HEK293 (cell line): ENCODE data around the gene ZCCHC24.

ENCODE experiments used
- CTCF ChIA-PET: fragments of 350-600 bp; formaldehyde crosslinking; extraction: SDS; loops from one replicate; lab custom pipeline; 2021; ENCODE audit warnings: antibody characterized with exemption; lab: Yijun Ruan, JAX
- POLR2A ChIA-PET: fragments of 300-600 bp; formaldehyde crosslinking; extraction: SDS; loops from one replicate; lab custom pipeline; 2020; ENCODE audit warnings: antibody characterized with exemption, inconsistent platforms; lab: Yijun Ruan, JAX
- H3K27ac ChIP-seq: fragments of 200-500 bp; sonication (Bioruptor generic); 2 replicates; pipeline ENCODE4 v1.5.1; 2014; ENCODE audit warnings: low read depth, low read length, control low read depth, inconsistent platforms; ENCODE audit errors: extremely low read depth
- H3K36me3 ChIP-seq, 2 experiments: fragments of 200-500 bp in 1 of 2; sonication (Bioruptor generic) in 1 of 2; 1 replicate in 1 of 2; 2 replicates in 1 of 2; pipeline ENCODE4 v1.5.1; 2014 to 2017; ENCODE audit warnings: inconsistent platforms in 2 of 2, low read length in 2 of 2; ENCODE audit not compliant: control insufficient read depth in 2 of 2, insufficient read depth in 1 of 2
- H3K4me1 ChIP-seq: fragments of 200-500 bp; sonication (Bioruptor generic); 2 replicates; pipeline ENCODE4 v1.5.1; 2014; ENCODE audit warnings: mild to moderate bottlenecking, low read length, inconsistent platforms; ENCODE audit not compliant: control insufficient read depth, insufficient read depth
- H3K4me3 ChIP-seq: 2 replicates; pipeline ENCODE4 v1.5.1; 2011; ENCODE audit warnings: low read depth, mild to moderate bottlenecking, control low read depth, low read length, moderate library complexity
- H3K9me3 ChIP-seq: fragments of 200-500 bp; sonication (Bioruptor generic); 2 replicates; pipeline ENCODE4 v1.5.1; 2014; ENCODE audit warnings: low read depth, low read length, inconsistent platforms; ENCODE audit not compliant: control insufficient read depth, insufficient read depth
- MEIS1 ChIP-seq: sonication (generic); formaldehyde crosslinking; IDR thresholded peaks from 2 replicates; pipeline ENCODE4 v1.8.1; 2022; ENCODE audit warnings: missing genetic modification reagents, mild to moderate bottlenecking, borderline replicate concordance
- SP7 ChIP-seq: fragments of 450-650 bp; formaldehyde crosslinking; IDR thresholded peaks from 2 replicates; pipeline ENCODE4 v1.5.1; 2016; ENCODE audit warnings: missing biosample characterization, missing genetic modification characterization
- ZBTB21 ChIP-seq: fragments of 450-650 bp; formaldehyde crosslinking; IDR thresholded peaks from 2 replicates; pipeline ENCODE4 v1.5.1; 2017; ENCODE audit warnings: missing biosample characterization, missing genetic modification characterization
- ZBTB8A ChIP-seq: fragments of 450-650 bp; formaldehyde crosslinking; IDR thresholded peaks from 2 replicates; pipeline ENCODE4 v1.5.1; 2016; ENCODE audit warnings: missing biosample characterization, missing genetic modification characterization
- ZNF146 ChIP-seq: fragments of 450-650 bp; formaldehyde crosslinking; IDR thresholded peaks from 2 replicates; pipeline ENCODE4 v1.5.1; 2016; ENCODE audit warnings: missing biosample characterization, missing genetic modification characterization
- ZNF24 ChIP-seq: fragments of 450-650 bp; formaldehyde crosslinking; IDR thresholded peaks from 2 replicates; pipeline ENCODE4 v1.5.1; 2016; ENCODE audit warnings: missing biosample characterization, missing genetic modification characterization
- ZNF335 ChIP-seq: fragments of 450-650 bp; formaldehyde crosslinking; conservative IDR thresholded peaks from 2 replicates; pipeline ENCODE4 v1.5.1; 2016; ENCODE audit warnings: missing biosample characterization, missing genetic modification characterization
- ZNF341 ChIP-seq: fragments of 450-650 bp; formaldehyde crosslinking; IDR thresholded peaks from 2 replicates; pipeline ENCODE4; 2016; ENCODE audit warnings: low read depth, missing biosample characterization, missing genetic modification characterization
- ZNF530 ChIP-seq: fragments of 450-650 bp; formaldehyde crosslinking; IDR thresholded peaks from 2 replicates; pipeline ENCODE4 v1.5.1; 2016; ENCODE audit warnings: low read depth, missing biosample characterization, missing genetic modification characterization
- ZNF549 ChIP-seq: fragments of 450-650 bp; IDR thresholded peaks from 2 replicates; pipeline ENCODE4 v1.5.1; 2018; ENCODE audit warnings: missing biosample characterization, missing genetic modification characterization, mild to moderate bottlenecking, inconsistent platforms, moderate library complexity
- ZNF585B ChIP-seq: fragments of 450-650 bp; formaldehyde crosslinking; IDR thresholded peaks from 2 replicates; pipeline ENCODE4 v1.5.1; 2016; ENCODE audit warnings: missing biosample characterization, missing genetic modification characterization
- ZNF660 ChIP-seq: fragments of 450-650 bp; IDR thresholded peaks from 2 replicates; pipeline ENCODE4 v1.5.1; 2018; ENCODE audit warnings: missing biosample characterization, mild to moderate bottlenecking, missing genetic modification characterization
- ZNF791 ChIP-seq: fragments of 450-650 bp; formaldehyde crosslinking; IDR thresholded peaks from 2 replicates; pipeline ENCODE4 v1.5.1; 2016; ENCODE audit warnings: missing biosample characterization, missing genetic modification characterization
- ZNF837 ChIP-seq: fragments of 450-650 bp; formaldehyde crosslinking; IDR thresholded peaks from 2 replicates; pipeline ENCODE4 v1.5.1; 2016; ENCODE audit warnings: missing biosample characterization, missing genetic modification characterization
- TF ChIP-seq, protein P1 (sequence below): fragments of 450-650 bp; formaldehyde crosslinking; conservative IDR thresholded peaks from 2 replicates; pipeline ENCODE4 v1.5.1; 2016; ENCODE audit warnings: low read depth, missing biosample characterization, missing genetic modification characterization
- TF ChIP-seq, protein P2 (sequence below): fragments of 450-650 bp; formaldehyde crosslinking; IDR thresholded peaks from 2 replicates; pipeline ENCODE4 v1.5.1; 2016; ENCODE audit warnings: missing biosample characterization, missing genetic modification characterization
- TF ChIP-seq, protein P3 (sequence below): fragments of 450-650 bp; formaldehyde crosslinking; IDR thresholded peaks from 2 replicates; pipeline ENCODE4 v1.5.1; 2017; ENCODE audit warnings: missing biosample characterization, missing genetic modification characterization
- TF ChIP-seq, protein P4 (sequence below): fragments of 450-650 bp; formaldehyde crosslinking; IDR thresholded peaks from 2 replicates; pipeline ENCODE4 v1.5.1; 2017; ENCODE audit warnings: missing biosample characterization, missing genetic modification characterization
- TF ChIP-seq, protein P5 (sequence below): fragments of 450-650 bp; formaldehyde crosslinking; IDR thresholded peaks from 2 replicates; pipeline ENCODE4 v1.5.1; 2016; ENCODE audit warnings: missing biosample characterization, missing genetic modification characterization
- TF ChIP-seq, protein P6 (sequence below): fragments of 450-650 bp; formaldehyde crosslinking; IDR thresholded peaks from 2 replicates; pipeline ENCODE4 v1.5.1; 2016; ENCODE audit warnings: missing biosample characterization, missing genetic modification characterization
- TF ChIP-seq, protein P7 (sequence below): fragments of 450-650 bp; formaldehyde crosslinking; IDR thresholded peaks from 2 replicates; pipeline ENCODE4 v1.5.1; 2017; ENCODE audit warnings: missing biosample characterization, missing genetic modification characterization

Gene ZCCHC24

DNA sequence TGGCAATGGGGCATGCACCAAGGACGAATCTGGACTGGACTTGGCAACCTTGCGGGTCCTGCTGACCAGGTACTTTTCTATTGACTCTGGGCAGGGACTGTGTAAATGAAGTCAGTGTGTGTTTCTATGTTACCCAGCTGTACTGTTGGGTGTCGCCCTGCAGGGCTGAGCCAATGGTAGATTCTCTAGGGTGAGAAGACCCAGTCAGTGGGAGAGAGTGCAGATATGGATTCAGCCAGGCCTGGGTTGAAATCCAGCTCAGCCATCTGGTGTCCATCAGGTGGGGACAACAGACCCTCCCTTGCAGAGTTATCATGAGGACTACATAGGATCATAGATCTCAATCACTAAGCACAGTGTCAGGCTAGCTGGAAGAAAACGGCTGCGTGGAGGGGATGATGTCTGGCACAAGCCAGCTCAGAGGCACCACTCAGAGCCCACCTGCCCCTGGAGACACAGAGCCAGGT lies 103.1 kb downstream of the ZCCHC24 start:
- ChIA-PET CTCF (interaction anchor here (1.1 kb wide), 1 partner anchor 266 kb away, joined by 4 read pairs; no protein-coding TSS in a partner anchor), POLR2A (no interaction called here)

DNA sequence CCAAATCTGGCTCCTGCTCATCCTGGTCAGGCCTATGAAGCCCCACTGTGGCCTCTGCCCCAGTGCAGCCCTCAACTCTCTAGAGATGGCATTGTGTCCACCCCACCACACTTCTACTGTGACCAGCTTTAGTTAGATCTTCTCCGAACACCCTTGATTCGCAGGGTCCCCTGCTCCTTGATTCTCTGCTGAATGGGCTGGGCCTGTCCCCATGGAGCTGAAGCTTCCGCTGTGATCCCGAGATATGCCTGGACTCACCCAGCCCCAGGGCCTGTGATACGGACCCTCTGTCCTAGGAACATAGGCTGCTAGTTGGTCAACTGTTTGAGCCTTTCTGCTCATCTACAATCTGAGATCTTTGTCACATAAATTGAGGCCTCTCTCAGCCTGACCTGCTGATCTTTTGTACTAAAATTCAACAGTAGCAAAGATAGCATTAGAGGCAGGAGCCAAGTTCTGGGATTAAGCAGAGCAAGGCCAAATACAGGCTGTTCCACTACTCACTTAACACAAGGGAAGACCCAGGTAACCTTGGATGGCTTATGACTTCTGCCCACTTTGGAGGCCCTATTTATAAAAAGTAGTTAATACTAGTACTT lies 104.7 kb downstream of the ZCCHC24 start:
- no peaks in the 10 kb centered on the region for H3K9me3 ChIP-seq
- no peak overlapping the region for H3K4me3 ChIP-seq
- TF ChIP-seq ZNF585B (tag by site-specific recombination) (no peak), ZBTB8A (tag by site-specific recombination) (no peak), ZNF791 (tag by site-specific recombination) (no peak), ZNF837 (tag by site-specific recombination) (no peak), MEIS1 (CRISPR knock-in tag) (no peak), ZNF146 (no peak), SP7 (tag by site-specific recombination) (no peak), ZBTB21 (tag by site-specific recombination) (no peak), ZNF24 (no peak)
- TF ChIP-seq, protein P1, sequence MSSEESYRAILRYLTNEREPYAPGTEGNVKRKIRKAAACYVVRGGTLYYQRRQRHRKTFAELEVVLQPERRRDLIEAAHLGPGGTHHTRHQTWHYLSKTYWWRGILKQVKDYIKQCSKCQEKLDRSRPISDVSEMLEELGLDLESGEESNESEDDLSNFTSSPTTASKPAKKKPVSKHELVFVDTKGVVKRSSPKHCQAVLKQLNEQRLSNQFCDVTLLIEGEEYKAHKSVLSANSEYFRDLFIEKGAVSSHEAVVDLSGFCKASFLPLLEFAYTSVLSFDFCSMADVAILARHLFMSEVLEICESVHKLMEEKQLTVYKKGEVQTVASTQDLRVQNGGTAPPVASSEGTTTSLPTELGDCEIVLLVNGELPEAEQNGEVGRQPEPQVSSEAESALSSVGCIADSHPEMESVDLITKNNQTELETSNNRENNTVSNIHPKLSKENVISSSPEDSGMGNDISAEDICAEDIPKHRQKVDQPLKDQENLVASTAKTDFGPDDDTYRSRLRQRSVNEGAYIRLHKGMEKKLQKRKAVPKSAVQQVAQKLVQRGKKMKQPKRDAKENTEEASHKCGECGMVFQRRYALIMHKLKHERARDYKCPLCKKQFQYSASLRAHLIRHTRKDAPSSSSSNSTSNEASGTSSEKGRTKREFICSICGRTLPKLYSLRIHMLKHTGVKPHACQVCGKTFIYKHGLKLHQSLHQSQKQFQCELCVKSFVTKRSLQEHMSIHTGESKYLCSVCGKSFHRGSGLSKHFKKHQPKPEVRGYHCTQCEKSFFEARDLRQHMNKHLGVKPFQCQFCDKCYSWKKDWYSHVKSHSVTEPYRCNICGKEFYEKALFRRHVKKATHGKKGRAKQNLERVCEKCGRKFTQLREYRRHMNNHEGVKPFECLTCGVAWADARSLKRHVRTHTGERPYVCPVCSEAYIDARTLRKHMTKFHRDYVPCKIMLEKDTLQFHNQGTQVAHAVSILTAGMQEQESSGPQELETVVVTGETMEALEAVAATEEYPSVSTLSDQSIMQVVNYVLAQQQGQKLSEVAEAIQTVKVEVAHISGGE (tag by site-specific recombination): no peak
- TF ChIP-seq, protein P2, sequence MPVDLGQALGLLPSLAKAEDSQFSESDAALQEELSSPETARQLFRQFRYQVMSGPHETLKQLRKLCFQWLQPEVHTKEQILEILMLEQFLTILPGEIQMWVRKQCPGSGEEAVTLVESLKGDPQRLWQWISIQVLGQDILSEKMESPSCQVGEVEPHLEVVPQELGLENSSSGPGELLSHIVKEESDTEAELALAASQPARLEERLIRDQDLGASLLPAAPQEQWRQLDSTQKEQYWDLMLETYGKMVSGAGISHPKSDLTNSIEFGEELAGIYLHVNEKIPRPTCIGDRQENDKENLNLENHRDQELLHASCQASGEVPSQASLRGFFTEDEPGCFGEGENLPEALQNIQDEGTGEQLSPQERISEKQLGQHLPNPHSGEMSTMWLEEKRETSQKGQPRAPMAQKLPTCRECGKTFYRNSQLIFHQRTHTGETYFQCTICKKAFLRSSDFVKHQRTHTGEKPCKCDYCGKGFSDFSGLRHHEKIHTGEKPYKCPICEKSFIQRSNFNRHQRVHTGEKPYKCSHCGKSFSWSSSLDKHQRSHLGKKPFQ (tag by site-specific recombination): no peak
- TF ChIP-seq, protein P3, sequence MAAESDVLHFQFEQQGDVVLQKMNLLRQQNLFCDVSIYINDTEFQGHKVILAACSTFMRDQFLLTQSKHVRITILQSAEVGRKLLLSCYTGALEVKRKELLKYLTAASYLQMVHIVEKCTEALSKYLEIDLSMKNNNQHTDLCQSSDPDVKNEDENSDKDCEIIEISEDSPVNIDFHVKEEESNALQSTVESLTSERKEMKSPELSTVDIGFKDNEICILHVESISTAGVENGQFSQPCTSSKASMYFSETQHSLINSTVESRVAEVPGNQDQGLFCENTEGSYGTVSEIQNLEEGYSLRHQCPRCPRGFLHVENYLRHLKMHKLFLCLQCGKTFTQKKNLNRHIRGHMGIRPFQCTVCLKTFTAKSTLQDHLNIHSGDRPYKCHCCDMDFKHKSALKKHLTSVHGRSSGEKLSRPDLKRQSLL (tag by site-specific recombination): no peak
- TF ChIP-seq, protein P4, sequence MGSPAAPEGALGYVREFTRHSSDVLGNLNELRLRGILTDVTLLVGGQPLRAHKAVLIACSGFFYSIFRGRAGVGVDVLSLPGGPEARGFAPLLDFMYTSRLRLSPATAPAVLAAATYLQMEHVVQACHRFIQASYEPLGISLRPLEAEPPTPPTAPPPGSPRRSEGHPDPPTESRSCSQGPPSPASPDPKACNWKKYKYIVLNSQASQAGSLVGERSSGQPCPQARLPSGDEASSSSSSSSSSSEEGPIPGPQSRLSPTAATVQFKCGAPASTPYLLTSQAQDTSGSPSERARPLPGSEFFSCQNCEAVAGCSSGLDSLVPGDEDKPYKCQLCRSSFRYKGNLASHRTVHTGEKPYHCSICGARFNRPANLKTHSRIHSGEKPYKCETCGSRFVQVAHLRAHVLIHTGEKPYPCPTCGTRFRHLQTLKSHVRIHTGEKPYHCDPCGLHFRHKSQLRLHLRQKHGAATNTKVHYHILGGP: no peak
- TF ChIP-seq, protein P5, sequence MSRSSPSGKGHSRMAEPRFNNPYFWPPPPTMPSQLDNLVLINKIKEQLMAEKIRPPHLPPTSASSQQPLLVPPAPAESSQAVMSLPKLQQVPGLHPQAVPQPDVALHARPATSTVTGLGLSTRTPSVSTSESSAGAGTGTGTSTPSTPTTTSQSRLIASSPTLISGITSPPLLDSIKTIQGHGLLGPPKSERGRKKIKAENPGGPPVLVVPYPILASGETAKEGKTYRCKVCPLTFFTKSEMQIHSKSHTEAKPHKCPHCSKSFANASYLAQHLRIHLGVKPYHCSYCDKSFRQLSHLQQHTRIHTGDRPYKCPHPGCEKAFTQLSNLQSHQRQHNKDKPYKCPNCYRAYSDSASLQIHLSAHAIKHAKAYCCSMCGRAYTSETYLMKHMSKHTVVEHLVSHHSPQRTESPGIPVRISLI: no peak
- TF ChIP-seq, all 188 proteins: peak for 0
- Histone ChIP-seq H3K27ac (no peak overlapping the region), H3K36me3 (no peaks in the 10 kb centered on the region), H3K4me1 (no peaks in the 10 kb centered on the region)
- POLR2A ChIA-PET: interaction anchor here (1.1 kb wide), 1 partner anchor 11 kb away, joined by 5 read pairs; no protein-coding TSS in a partner anchor
- CTCF ChIA-PET: no interaction called here

More for the DNA sequence above, 103.1 kb downstream of the ZCCHC24 start:
- no peaks in the 10 kb centered on the region for H3K9me3 ChIP-seq
- TF ChIP-seq ZNF335 (tag by site-specific recombination): no peak
- TF ChIP-seq, protein P6, sequence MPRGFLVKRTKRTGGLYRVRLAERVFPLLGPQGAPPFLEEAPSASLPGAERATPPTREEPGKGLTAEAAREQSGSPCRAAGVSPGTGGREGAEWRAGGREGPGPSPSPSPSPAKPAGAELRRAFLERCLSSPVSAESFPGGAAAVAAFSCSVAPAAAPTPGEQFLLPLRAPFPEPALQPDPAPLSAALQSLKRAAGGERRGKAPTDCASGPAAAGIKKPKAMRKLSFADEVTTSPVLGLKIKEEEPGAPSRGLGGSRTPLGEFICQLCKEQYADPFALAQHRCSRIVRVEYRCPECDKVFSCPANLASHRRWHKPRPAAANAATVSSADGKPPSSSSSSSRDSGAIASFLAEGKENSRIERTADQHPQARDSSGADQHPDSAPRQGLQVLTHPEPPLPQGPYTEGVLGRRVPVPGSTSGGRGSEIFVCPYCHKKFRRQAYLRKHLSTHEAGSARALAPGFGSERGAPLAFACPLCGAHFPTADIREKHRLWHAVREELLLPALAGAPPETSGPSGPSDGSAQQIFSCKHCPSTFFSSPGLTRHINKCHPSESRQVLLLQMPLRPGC (tag by site-specific recombination): no peak
- no peak for TF ChIP-seq ZNF530 (tag by site-specific recombination)
- no peak for TF ChIP-seq ZNF341
- TF ChIP-seq ZNF549 (tag by site-specific recombination): no peak
- TF ChIP-seq ZNF660 (tag by site-specific recombination): no peak
- TF ChIP-seq, protein P7, sequence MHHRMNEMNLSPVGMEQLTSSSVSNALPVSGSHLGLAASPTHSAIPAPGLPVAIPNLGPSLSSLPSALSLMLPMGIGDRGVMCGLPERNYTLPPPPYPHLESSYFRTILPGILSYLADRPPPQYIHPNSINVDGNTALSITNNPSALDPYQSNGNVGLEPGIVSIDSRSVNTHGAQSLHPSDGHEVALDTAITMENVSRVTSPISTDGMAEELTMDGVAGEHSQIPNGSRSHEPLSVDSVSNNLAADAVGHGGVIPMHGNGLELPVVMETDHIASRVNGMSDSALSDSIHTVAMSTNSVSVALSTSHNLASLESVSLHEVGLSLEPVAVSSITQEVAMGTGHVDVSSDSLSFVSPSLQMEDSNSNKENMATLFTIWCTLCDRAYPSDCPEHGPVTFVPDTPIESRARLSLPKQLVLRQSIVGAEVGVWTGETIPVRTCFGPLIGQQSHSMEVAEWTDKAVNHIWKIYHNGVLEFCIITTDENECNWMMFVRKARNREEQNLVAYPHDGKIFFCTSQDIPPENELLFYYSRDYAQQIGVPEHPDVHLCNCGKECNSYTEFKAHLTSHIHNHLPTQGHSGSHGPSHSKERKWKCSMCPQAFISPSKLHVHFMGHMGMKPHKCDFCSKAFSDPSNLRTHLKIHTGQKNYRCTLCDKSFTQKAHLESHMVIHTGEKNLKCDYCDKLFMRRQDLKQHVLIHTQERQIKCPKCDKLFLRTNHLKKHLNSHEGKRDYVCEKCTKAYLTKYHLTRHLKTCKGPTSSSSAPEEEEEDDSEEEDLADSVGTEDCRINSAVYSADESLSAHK (tag by site-specific recombination): no peak
- no peak overlapping the region for H3K4me3 ChIP-seq
- H3K27ac ChIP-seq: no peak overlapping the region
- H3K4me1 ChIP-seq: no peaks in the 10 kb centered on the region
- H3K36me3 ChIP-seq: no peaks in the 10 kb centered on the region
